ENCODE measurements around the gene ABHD17B. TPM values are rescaled to one million over a fixed set of nuclear protein-coding genes. Genes with fewer than 3 reads are reported as not detected.

The ABHD17B gene
- total RNA-seq, 3 donors from 2014 or later (not counting 1 experiment from before 2014, with no cell fraction given) = 28.7 to 34.4 (median 30.3) TPM

- intact Hi-C loops (cut with micrococcal nuclease) = no loop called here
- Histone ChIP-seq H3K4me3 (ENCODE audit: low read length) (no peak overlapping the region), H3K4me1 (ENCODE audit: control insufficient read depth, insufficient read depth, low read length) (no peaks in the 10 kb centered on the region), H3K27me3 (ENCODE audit: control insufficient read depth, insufficient read depth, low read length) (no peaks in the 10 kb centered on the region), H3K36me3 (ENCODE audit: control insufficient read depth, insufficient read depth, low read length) (no peaks in the 10 kb centered on the region), H3K27ac (ENCODE audit: low read length) (no peak overlapping the region), H3K9me3 (ENCODE audit: control insufficient read depth, insufficient read depth, low read length) (no peaks in the 10 kb centered on the region)
- H3K36me3 Mint-ChIP-seq = no peaks in the 10 kb centered on the region
- WGBS (ENCODE audit: insufficient coverage) = 76% methylated on average over 2 of the region's 2 CpGs
- H3K4me3 Mint-ChIP-seq = no peak overlapping the region
- ATAC-seq = no peak
- no peaks in the 10 kb centered on the region for H3K27me3 Mint-ChIP-seq (ENCODE audit: low read depth in 2 of 2)
- H3K9me3 Mint-ChIP-seq = no peaks in the 10 kb centered on the region
- TF ChIP-seq, protein P1, sequence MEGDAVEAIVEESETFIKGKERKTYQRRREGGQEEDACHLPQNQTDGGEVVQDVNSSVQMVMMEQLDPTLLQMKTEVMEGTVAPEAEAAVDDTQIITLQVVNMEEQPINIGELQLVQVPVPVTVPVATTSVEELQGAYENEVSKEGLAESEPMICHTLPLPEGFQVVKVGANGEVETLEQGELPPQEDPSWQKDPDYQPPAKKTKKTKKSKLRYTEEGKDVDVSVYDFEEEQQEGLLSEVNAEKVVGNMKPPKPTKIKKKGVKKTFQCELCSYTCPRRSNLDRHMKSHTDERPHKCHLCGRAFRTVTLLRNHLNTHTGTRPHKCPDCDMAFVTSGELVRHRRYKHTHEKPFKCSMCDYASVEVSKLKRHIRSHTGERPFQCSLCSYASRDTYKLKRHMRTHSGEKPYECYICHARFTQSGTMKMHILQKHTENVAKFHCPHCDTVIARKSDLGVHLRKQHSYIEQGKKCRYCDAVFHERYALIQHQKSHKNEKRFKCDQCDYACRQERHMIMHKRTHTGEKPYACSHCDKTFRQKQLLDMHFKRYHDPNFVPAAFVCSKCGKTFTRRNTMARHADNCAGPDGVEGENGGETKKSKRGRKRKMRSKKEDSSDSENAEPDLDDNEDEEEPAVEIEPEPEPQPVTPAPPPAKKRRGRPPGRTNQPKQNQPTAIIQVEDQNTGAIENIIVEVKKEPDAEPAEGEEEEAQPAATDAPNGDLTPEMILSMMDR (IDR thresholded peaks at IDR 0.05) = no peak
- DNase-seq = no peak
- no peaks in the 10 kb centered on the region for H3K4me1 Mint-ChIP-seq
- no peak overlapping the region for H3K27ac Mint-ChIP-seq
These were observed 63.1 kb downstream of the ABHD17B start for GRCh38 chr9:71847892-71848291.

- intact Hi-C loops (cut with micrococcal nuclease) = no loop called here
- ATAC-seq = no peak
- Mint-ChIP-seq H3K36me3 (no peaks in the 10 kb centered on the region), H3K4me1 (no peaks in the 10 kb centered on the region), H3K27me3 (ENCODE audit: low read depth in 2 of 2) (no peaks in the 10 kb centered on the region), H3K27ac (no peak overlapping the region), H3K9me3 (no peaks in the 10 kb centered on the region), H3K4me3 (no peak overlapping the region)
- TF ChIP-seq, protein P1 (IDR thresholded peaks at IDR 0.05) = no peak
- Histone ChIP-seq H3K36me3 (ENCODE audit: control insufficient read depth, insufficient read depth, low read length) (no peaks in the 10 kb centered on the region), H3K4me1 (ENCODE audit: control insufficient read depth, insufficient read depth, low read length) (no peaks in the 10 kb centered on the region), H3K27ac (ENCODE audit: low read length) (no peak overlapping the region), H3K27me3 (ENCODE audit: control insufficient read depth, insufficient read depth, low read length) (no peaks in the 10 kb centered on the region), H3K4me3 (ENCODE audit: low read length) (no peak overlapping the region), H3K9me3 (ENCODE audit: control insufficient read depth, insufficient read depth, low read length) (no peaks in the 10 kb centered on the region)
- DNase-seq = no peak
These were observed 66.2 kb downstream of the ABHD17B start for GRCh38 chr9:71844808-71845207.

GRCh38 chr9:71839668-71840067 lies 71.3 kb downstream of the ABHD17B start:
- TF ChIP-seq, protein P1 (IDR thresholded peaks at IDR 0.05) = no peak
- H3K27ac ChIP-seq (ENCODE audit: low read length) = no peak overlapping the region
- no peaks in the 10 kb centered on the region for H3K36me3 ChIP-seq (ENCODE audit: control insufficient read depth, insufficient read depth, low read length)
- Mint-ChIP-seq H3K4me1 (no peaks in the 10 kb centered on the region), H3K36me3 (no peaks in the 10 kb centered on the region), H3K4me3 (no peak overlapping the region), H3K9me3 (no peaks in the 10 kb centered on the region), H3K27me3 (ENCODE audit: low read depth in 2 of 2) (peaks cover 0 to 2% of the 10 kb centered on the region in 2 donors), H3K27ac (no peak overlapping the region)
- no peak for DNase-seq
- H3K4me1 ChIP-seq (ENCODE audit: control insufficient read depth, insufficient read depth, low read length) = no peaks in the 10 kb centered on the region
- no peak overlapping the region for H3K4me3 ChIP-seq (ENCODE audit: low read length)
- no peaks in the 10 kb centered on the region for H3K27me3 ChIP-seq (ENCODE audit: control insufficient read depth, insufficient read depth, low read length)
- no peak for ATAC-seq
- no peaks in the 10 kb centered on the region for H3K9me3 ChIP-seq (ENCODE audit: control insufficient read depth, insufficient read depth, low read length)
- WGBS (ENCODE audit: insufficient coverage) = 98% methylated on average over 5 of the region's 5 CpGs
- intact Hi-C loops (cut with micrococcal nuclease) = no loop called here

GRCh38 chr9:71835596-71835995 lies 75.4 kb downstream of the ABHD17B start:
- H3K27ac Mint-ChIP-seq = no peak overlapping the region
- no peak overlapping the region for H3K4me3 Mint-ChIP-seq

More at GRCh38 chr9:71835596-71835995, 75.4 kb downstream of the ABHD17B start:
- H3K27ac ChIP-seq (ENCODE audit: low read length) = no peak overlapping the region
- peaks cover 0 to 6% of the 10 kb centered on the region in 2 donors for H3K4me1 Mint-ChIP-seq
- no peaks in the 10 kb centered on the region for H3K27me3 ChIP-seq (ENCODE audit: control insufficient read depth, insufficient read depth, low read length)
- H3K36me3 Mint-ChIP-seq = no peaks in the 10 kb centered on the region
- intact Hi-C loops (cut with micrococcal nuclease) = no loop called here
- no peak for ATAC-seq
- DNase-seq = no peak
- H3K9me3 Mint-ChIP-seq = no peaks in the 10 kb centered on the region
- H3K27me3 Mint-ChIP-seq (ENCODE audit: low read depth in 2 of 2) = peaks cover 0 to 2% of the 10 kb centered on the region in 2 donors
- no peak overlapping the region for H3K4me3 ChIP-seq (ENCODE audit: low read length)
- H3K36me3 ChIP-seq (ENCODE audit: control insufficient read depth, insufficient read depth, low read length) = no peaks in the 10 kb centered on the region
- no peaks in the 10 kb centered on the region for H3K4me1 ChIP-seq (ENCODE audit: control insufficient read depth, insufficient read depth, low read length)
- no peaks in the 10 kb centered on the region for H3K9me3 ChIP-seq (ENCODE audit: control insufficient read depth, insufficient read depth, low read length)
- TF ChIP-seq, protein P1 (IDR thresholded peaks at IDR 0.05) = no peak
